GM20431 (cell line): Measurements from ENCODE around the gene KRT17.
"Not testable (repeated sequence)": the region's sequence is repeated elsewhere in the genome, so short reads cannot be mapped to it uniquely, and the experiment has no call there.

Experiments
- in situ Hi-C: fragments of 300-500 bp; cut with MseI, MboI; formaldehyde crosslinking; loops from one replicate; pipeline ENCODE4 v1.15.0; 2020; ENCODE audit warnings: low sequenced_read_pairs; ENCODE audit not compliant: unreplicated experiment

KRT17 gene

DNA sequence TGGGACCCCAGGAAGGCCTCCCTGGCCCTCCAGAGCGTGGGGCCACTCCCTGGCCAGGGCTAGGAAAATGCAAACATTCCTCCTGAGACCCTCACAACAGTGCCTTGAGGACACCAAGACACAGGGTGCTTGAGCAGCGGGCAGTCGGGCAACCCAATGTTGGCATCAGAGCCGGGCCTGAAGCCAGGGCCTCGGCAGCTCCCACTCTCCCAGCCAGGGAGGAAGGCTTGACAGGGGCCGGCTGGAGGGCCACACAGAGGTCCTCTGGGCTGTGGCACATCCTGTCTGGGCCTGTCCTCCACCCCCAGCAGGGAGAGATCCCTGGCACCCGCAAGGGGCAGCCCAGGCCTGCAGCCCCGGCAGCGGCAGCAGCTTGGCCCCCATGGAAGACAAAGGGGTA lies 12.3 kb upstream of the KRT17 start:
- in situ Hi-C loops, result no loop called here

DNA sequence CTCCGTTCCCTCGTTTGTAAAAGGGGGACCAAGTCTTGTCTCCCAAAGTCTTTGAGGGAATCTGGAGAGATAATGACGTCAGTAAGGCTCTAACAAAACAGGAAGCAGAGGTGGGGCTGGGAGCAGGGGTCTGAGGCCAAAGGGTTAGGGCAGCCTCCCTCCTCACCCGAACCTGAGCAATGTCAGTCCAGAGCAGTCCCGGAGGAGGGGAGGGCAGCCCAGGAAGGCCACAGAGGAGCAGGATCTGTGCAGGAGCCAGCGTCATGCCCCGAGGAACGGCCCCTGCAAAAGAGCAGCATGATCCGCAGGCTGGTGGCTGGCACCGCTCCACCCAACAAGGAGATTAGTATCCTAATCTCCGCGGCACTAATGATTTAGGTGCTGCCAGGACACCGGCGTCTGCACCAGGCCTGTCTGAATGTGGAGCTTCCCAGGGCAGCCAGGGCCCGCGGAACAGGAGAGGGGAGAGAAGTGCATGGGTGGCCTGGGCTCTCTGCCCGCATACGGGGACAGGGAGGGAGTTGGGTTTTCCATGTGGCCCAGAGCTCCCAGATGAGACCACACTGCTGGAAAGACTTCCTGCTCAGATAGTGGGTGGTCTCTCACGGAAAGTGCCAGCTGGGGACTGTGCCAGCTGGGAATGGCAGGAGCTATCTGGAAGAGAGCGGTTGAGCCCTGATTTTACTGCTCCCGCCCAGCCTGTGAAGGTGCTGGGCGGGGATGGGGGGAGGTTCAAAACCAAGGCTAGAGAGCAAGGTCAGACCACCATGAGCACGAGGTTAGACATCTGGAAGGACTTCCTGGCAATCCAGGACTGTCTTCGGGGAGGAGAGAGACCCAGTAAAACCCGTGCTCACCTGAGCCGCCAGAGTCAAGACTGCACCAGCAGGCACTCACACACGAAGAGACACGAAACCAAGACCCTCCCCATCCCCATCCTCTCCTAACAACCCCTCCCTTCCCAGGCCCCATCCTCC lies 11.0 kb upstream of the KRT17 start:
- in situ Hi-C loops, result no loop called here

DNA sequence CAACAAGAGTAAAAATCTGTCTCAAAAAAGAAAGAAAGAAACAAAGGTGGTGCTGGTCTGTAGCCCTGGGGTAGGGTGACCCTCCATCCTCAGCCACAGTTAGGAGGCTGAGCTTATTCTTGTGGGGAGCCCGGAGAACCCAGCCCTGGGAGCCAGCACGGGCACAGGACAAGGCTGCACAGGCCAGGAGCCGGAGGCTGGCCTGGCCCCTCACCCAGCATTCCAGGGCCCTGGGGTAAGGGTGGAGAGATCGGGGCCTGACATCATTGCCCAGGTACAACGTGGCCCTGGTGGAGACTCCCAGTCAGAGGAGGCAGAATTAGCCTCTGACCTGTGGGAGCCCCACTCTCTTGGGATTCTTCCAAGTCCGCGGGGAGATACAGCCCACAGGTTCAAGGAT lies 10.3 kb upstream of the KRT17 start:
- in situ Hi-C loops, result no loop called here

DNA sequence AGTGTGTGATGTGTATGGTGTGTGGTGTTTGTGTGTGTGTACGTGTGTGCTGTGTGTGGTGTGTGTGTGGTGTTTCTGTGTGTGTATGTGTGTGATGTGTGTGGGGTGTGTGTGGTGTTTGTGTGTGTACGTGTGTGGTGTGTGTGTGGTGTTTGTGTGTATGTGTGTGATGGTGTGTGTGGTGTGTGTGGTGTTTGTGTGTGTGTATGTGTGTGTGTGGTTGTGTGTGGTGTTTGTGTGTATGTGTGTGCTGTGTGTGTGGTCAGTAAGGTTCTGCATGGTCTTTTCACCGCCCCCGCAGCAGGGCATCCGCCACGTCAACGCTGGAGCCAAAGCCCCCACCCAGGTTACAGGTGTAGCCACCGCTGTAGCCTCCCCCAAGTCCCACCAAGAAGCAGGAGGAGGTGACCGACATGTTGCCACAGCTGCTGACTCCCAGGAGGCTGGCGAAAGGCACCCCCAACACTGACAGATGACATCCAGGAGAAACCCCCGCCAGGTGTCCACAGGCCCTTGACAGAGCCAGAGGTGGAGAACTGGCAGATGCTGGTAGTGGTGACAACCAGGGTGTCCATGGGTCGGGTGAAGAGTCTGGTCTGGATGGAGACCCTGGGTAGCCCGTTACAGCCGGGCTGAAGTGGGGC lies 9.3 kb upstream of the KRT17 start:
- in situ Hi-C loops, result no loop called here

DNA sequence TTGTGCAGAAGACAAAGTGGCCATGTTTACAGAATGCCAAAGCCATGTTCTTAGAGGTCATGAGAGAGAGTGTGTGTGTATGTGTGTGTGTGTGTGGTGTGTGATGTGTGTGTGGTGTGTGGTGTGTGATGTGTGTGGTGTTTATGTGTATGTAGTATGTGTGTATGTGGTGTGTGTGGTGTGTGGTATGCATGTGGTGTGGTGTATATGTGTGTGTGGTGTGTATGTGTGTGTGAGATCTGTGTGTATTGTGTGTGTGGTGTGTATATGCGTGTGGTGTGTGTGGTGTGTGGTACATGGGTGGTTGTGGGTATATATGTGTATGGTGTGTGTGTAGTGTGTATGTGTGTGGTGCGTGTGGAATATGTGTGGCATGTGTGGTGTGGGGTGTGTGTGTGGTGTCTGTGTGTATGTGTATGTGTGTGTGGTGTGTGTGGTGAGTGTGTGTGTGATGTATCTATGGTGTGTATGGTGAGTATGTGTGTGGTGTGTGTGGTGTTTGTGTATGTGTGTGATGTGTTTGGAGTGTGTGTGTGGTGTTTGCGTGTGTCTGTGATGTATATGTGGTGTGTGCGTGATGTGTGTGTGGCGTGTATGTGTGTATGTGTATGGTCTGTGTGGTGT lies 8.2 kb upstream of the KRT17 start:
- in situ Hi-C loops, result no loop called here

DNA sequence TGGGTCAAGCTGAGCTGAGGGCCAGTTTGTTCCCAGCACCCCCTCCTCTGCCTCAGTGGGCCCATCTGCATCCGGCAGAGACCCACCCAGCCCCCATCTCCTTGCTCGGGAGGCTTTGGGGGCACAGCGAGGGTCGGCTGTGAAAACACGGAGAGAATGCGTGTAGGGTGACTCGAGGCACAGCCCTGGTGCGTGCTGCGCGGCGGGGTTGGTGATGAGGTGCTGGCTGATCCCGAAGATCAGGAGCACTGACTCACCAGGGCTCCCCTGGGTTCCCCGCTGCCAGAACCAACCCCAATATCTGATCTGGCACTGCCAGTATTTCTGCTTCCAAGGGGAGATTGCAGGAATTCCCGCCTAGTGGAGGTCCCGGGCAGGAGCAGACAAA lies 7.5 kb upstream of the KRT17 start:
- in situ Hi-C loops, result no loop called here

DNA sequence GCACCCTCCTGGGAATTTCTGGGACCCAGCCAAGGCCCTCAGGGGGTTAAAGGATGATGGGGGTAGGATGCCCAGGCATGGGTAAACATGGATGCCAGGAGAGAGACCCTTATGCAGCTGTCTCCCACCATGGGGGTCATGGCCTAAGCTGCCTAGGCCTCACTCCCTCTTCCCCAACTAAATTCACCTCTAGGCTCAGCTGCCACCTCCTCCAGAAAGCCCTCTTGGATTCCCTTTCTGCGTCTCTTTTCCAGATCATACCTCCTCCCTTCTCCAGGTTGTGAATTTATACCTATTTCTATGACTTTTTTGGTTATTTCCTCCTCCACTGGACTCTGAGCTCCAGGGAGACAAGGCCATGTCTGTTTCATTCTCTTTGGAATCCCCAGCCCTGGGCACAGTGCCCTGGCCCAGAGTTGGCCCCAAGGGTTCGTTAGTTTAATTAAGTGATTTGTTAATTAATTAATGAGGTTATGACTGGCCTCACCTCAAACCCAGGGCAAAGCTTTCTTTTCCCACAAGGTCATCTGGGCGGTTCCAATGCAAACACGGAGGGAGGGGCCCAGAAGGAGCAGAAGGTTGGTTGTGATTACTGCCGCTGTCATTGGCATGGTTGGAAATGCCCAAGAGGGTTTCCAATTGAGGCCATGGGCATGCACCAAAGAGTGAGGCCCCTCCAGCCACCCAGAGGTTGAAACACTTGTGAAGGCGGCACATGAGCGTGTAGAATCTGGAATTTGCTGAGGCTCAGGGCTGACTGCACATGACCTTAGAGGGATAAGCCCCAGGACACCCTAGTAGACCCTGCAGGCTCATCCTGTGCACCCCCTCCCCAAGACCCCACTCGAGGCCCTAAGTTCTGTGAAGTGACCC lies 6.9 kb upstream of the KRT17 start:
- in situ Hi-C loops, result no loop called here

DNA sequence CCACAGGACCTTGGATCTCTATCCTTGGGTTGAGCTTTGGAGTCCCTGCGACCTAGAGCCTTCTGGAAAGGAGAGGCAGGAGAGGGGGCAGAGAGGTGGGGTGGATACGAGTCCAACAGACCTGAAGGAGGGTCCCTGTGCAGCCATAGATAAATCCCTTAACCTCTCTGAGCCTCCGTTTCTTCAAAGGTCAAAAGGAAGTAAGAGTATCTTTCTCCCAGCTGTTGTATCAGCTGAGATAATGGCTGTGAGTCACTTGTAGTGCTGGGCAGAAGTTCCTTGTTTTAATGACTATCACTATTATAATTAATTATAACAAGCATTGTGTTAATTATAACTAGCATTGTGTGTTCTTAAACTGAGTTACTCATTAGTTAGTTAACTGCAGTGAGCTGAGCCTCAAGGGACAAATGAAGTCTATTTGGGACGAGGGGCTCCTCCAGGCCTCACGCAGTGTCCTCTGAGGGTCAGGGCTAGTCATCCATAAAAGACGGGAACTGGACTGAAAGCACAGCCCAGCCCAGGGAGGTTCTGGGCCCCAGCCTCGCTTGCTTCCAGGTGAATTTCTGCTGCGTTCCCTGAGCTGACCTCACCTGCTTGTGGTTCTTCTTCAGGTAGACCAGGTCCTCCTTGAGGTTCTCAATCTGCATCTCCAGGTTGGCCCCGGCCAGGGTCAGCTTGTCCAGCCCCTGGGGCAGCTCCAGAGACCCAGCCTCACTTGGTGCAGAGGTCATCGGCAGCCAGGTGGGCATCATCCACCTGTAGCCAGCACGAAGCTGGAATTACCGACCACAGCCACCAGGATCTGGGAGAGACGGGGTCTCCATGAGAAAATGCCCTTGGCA lies 5.7 kb upstream of the KRT17 start:
- in situ Hi-C loops, result no loop called here

DNA sequence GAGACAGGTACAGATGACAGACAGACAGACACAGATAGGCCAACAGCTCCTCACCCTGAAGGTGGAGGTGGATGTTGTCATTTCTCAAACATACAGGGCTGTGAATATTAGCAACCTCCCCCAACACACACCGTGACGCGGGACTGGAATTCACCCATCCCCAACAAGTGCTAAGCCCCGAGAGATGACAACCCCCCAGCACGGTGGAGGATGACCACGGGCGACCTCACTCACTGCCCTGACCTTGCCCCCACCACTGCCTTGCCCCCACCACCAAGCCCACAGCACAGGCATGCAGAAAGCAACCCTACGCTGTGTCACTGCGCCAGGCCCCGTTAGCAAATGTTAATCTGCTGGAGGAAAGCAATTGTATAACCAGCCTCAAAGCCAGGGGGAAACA lies 4.9 kb upstream of the KRT17 start:
- in situ Hi-C loops, result no loop called here

DNA sequence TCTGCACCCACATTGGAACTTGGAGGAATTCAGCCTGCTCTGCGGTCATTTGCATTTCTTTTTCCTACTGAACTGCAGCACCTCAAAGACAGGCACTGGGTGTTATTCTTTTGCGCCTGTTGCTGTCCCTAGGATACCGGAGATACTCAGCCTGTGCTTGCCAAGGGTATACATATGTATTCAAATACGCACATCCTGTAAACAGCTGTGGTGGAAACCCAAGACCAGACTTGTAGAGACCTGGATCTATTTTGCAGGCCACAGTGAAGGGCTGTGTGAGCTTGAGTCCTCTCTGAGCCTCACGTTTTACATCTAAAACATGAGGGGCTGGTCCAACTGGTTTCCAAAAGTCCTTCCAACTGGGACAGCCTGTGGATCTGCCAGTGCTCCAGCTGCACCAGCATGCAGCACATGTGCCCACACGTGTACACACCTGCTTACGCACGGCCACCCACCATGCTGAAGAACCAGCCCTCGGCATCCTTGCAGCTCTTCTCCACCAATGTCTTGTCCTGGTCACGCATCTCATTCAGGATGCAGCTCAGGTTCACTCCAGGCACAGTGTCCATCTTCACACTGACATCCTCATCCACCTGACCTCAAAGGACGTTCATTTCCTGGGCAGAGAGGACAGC lies 4.4 kb upstream of the KRT17 start:
- in situ Hi-C loops, result not testable (repeated sequence)

DNA sequence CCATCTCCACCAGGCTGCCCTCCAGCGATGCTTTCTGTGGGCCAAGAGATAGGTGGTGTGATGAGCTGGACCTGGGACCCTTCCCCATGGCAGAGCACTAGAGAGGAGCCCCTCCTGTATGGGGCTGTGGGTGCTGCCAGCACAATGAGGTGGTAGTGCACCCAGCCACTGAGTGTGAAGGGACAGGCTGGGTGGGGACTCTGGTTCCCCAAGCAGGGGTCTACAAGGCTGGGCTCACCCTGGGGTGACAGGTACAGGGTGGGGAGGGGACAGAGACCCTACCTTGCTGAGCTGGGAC lies 3.6 kb upstream of the KRT17 start:
- in situ Hi-C loops, result not testable (repeated sequence)

DNA sequence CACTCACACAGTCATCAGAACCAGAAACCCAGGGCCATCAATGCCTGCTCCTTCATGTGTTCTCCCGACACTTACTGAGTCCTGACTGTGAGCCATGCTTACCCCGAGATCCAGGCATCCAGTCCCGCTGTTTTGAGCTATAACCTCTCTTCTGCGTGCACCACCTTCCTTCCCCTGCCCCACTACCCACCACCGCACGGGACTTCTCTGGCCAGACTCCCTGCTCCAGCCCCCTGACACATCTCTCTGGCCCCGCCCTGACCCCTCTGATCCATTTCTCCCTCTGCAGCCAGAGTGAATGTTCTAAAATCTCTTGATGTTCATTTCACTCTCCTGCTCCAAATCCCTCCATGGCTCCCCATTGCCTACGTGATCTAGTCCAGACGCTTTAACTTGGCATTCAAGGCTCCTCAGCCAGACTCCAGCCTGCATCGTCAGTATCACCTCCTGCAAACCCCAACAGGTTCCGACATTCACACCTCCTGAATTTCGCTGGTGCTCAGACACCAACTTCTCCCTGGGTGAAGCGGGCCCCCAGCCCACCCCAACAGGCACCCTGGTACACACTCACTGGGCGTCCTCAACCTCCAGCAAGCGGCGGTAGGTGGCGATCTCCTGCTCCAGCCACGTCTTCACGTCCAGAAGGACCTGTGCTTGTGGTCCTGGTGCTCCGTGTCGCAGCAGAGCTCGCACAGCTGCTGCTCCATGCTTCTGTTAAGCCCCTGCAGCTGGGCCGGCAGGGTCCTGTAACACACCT lies 3.1 kb upstream of the KRT17 start:
- in situ Hi-C loops, result no loop called here

DNA sequence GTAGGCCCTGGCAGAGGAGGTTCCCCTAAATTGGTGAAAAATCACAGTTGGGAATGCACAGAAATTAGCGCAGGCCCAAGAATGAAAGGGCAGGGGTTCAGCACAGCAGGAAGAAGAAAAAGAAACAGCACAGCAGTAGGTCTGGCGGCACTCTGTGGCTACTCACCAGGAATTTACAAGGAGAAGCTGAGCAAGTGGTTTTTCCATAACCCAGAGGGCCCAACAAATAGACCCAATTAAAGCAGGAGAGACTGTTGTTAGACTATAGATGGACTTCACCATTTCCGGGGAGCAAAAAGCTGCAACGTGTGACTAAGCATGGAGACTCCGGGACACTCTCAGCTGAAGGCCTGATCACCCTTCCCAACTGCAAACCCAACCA lies 2.5 kb upstream of the KRT17 start:
- in situ Hi-C loops, result not testable (repeated sequence)

DNA sequence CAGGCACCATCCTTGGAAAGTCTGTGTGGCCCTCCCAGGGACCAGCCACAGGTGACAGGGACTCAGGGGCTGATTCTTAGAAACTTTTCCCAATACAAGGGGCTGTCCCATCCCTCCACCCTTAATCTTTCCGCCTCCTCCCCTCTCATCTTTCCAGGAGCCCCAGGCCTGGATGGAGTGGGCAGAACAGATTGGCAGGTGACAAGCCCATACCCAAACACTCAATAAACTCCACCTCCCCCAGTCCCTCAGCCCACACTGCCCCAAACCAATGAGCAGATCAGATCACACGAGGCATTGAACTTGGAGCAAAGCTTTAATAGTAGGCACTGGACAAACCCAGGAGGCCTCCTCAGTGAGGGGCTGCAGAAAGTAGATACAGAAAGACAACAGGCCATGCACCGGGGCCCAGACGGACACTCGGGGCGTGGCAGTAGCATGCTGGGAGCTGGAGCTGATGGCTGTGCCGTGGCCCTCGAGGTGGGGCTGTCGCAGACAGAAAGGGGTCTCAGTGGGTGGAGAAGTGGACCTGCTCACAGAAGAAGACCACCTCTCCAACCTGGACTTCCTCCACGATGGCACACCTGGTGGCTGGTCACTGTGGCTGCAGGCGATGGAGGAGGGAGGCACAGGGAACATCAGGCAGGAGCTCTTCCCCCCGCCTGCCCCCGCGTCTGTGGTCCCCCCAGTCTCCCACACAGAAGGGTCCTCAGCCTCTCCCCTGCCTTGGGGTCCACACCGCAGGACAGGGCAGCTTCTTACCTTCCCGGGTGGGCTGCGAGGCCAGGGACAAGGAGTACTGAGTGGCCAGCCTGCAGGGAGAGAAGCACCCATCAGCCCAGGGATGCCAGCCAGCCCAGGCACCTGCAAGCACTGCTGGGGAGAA lies 1.9 kb upstream of the KRT17 start:
- in situ Hi-C loops, result not testable (repeated sequence)

DNA sequence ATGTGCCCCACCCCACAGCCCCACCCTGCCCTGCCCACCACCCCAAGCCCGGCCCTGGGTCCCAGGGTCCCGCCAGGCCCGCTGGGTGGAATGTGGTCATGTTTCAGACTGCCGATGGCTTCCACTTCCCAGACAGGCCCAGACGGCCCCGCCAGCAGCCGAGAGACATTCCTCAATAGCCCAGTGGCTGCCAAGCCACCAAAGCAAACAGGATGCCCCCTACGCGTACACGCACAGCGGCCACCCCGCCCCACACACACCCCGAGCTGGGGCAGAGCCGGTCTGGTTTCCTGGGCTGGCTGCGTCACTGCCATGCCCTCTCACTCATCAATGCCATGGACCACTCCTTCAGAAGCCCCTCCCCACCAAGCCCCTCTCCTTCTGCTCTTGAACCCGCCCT lies 1.2 kb upstream of the KRT17 start:
- in situ Hi-C loops, result no loop called here

DNA sequence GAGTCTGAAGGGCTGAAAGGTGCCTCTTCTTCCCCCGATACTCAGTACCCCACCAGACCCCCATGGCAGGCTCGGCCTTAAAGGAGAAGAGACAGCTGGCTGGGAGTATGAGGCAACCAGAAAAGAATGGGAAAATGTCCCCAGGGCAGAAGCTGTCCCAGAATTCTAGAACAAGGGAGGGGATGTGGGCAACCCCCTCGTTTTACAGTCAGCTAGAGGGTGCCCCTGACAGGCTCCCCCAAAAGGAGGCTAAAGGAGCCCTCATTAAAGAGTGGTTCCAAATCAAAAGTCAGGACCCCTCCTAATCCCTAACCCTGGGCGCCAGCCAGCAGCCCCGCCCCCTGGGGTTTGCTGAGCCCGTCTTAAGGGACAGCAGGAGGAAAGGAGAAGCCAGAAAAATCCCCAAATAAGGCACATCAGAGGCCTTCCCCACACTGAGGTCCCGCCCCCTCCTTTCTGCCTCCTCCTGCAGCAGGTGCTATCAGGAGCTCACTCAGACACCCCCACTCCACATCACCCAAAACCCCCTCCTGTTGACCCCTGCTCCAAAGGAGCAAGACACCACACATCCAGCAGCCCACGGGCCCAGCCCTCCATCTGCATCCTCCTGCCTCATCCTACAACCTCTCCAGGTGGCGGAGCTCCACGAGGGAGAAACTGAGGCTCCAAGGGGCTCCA lies 1.1 kb downstream of the KRT17 start:
- in situ Hi-C loops, result not testable (repeated sequence)
